ENCODE data around the gene SHROOM2.
"Not testable (repeated sequence)": the region's sequence is repeated elsewhere in the genome, so short reads cannot be mapped to it uniquely, and the experiment has no call there.

SHROOM2 gene

DNA sequence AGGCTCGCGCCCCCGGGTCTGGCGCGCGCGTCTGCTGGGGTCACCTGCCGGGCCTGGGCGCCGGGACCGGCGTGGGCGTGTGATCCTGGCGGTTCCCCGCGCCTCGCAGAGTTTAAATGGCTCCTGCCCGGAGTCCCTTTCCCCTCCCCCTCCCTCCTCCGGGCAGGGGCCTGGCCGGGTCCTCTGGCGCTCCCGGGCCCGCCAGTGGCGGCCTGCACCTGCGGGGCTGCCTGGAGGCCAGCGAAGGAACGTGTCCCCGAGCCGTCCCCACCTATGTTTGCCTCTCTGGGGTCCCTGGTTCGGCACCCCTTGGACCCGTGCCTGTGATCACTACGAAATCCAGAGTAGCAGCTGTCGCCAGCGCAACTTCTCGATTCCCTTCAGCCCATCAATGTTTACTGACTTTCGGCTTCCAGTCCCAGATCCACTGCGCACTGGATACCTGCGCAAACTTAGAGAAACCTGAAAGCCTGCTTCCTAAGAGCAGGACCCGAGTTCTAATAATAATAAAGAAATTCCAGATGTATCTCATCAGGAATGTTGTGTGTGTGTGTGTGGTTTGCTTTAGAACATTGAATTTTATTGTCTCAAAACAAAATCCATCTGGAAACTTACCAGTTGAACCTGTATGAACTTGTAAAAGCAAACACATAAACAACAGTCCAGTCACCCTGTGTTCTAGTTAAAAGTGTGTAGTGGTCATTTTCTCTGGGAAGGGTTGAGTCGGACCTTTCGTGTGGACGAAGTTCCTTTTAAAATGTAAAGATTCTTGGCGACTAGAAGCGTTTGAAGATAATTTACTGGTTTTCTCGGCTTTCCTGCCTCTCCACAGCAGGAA lies 788 bp downstream of the SHROOM2 start:
- DNase-seq = no peak

DNA sequence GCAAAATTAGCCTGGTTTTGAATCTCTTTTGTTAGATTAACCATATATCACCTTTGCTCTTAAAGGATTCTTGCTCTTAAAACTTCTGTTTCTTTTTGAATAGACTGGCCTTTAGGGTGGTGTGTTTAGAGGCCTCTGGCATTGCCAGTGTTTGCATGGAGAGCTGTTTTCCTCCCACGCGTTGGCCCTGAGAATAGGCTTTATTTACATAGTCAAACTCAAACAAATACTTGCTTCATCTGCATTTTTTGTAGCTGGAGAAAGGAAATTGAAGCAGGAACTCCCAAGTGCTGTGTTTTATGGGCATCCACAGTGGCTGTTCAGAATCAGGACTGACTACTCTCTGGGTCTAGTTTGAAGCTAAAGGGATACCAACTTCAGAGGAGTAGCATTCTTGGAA lies 2.7 kb downstream of the SHROOM2 start:
- no peak for DNase-seq

DNA sequence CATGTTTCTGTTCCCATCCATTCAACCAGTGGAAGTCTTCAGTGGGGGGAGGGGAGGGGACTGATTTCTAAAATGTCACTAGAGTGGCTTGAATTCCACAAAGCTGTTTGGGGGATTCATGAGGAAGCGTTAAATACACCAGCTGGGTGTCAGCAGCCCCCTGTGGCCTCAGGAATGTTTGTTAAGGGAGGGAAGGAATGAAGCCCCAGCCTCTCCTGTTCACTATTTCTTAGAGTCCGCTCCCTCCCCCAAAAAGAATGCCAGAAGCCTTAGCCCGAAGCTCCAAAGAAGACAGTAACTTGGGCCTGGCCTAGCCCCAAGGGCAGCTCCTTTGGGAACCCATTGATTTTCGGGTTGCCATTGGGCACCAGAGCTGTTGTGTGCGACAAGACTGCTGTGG lies 3.3 kb downstream of the SHROOM2 start:
- no peak for DNase-seq

DNA sequence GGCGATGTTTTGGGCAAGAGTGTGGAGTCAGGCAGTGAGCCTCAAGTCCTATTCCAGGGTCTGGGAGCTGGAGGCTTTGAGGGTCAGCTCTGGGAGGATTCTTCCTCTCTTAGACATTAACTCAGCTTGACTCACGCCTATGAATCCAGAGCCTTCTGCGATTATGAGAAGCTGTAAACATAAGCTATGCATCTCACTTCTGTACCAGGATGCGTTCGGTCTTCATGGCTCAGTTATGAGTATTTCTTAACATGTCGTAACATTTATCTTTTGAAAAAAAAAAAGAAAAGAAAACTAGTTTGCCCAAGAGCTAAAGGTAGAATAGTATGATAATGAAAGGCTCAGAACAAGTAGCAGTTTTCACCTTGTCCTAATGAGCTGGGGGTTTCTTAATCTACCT lies 4.6 kb downstream of the SHROOM2 start:
- DNase-seq = no peak

DNA sequence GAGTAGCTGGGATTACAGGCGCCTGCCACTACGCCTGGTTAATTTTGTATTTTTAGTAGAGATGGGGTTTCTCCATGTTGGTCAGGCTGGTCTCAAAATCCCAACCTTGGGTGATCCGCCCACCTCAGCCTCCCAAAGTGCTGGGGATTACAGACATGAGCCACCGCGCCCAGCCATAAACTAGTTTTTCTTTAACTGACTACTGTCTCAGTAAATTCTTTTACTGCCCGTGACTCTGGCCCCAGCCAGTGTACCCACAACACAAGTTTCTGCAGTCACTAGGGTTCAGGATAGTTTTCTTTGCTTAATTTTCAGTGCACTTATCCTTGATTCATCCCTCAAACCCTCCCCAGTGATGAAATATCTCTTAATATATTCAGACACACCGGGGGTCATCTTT lies 8.3 kb downstream of the SHROOM2 start:
- no peak for DNase-seq

DNA sequence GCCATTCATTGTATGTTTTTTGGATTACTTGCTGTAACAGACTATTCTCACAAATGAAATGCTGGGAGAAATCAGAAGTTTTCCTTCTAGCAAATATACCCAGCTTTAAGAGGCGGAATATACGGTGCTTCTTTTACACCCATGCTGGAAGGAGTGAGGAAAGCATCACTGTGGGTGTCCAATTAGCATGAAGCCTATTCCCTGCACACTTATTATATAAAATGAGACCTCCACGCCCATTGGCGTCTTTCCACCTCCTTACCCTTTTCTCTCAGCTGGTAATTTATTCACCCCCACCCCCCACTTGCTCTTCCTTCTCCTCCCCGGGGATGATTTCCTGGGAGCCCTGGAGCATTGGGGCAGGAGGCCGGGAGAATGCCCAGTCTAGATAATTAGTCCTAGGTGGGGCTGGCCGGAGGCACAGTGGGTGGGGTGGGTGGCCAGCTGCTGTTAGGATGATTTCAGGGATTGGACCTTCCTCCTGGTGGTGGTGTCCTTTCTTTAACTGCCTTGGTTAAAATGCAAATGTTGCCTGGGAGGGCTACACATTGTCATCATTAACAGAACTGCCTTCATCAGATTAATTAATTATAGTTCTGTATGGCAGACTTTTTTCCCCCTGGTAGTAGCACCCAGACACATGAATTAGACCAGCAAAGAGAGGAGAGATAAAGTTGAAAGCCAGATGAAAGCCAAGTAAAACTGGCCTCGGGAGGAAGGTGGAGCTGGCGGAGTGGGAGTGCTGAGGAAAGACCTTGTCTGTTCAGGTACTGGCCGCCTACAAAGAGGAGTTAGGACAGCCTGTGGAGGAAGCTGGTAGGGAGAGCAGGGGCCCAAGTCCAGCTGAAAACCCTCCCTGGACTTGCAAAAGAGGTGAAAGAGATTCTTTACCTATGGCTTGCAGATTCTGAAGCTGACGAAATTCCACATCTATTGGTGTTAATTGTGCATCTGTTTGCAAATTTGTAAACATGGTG lies 11.4 kb downstream of the SHROOM2 start:
- no peak for DNase-seq

DNA sequence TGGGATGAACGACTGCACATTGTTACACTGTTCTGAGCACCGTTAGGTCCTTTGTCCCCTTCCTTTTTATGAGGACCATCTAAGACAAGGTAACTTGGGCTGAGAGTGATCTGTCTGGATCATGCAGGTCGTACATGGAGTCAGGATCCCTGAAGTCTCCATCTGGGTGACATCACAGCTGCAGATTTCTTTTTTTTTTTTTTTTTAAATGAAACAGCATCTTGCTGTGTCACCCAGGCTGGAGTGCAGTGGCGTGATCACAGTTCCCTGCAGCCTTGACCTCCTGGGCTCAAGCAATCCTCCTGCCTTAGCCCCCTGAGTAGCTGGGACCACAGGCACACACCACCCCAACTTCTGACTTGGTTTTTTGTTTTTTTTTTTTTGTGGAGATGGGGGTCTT lies 16.5 kb downstream of the SHROOM2 start:
- no peak for DNase-seq

DNA sequence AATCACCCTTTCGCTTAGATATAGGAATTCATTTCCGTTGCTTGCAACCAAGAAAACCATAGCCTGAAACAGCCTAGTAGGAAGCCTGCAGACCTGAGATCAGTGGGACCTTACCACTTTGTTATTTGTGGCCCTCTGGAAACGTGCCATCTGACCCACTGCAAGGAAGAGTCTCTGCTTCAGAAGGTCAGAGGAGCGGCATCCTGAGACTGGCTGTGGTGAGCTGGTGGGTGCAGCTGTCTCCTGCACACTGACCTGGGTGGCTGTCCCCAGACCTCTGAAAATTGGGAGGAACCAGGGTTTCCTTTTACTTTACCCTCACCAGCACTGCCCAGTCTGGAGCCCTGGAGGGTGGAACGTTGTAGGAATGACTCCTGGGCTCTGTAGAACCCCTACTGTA lies 18.2 kb downstream of the SHROOM2 start:
- DNase-seq = no peak

DNA sequence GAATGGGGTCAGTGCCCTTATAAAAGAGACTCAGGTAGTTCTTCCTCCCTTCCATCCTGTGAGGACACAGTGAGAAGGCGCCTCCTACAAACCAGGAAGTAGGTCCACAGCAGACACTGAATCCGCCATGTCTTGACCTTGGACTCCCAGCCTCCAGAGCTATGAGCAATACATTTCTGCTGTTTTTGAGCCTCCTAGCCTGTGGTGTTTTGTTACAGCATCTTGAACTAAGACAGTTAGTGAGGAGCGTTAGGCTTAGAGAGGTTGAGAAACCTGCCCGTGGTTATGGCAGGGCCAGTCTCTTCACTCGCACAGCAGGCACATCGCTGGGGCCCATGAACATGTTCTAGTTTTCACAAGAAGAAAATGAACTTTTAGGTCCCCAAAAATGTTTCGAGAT lies 19.7 kb downstream of the SHROOM2 start:
- DNase-seq = no peak

DNA sequence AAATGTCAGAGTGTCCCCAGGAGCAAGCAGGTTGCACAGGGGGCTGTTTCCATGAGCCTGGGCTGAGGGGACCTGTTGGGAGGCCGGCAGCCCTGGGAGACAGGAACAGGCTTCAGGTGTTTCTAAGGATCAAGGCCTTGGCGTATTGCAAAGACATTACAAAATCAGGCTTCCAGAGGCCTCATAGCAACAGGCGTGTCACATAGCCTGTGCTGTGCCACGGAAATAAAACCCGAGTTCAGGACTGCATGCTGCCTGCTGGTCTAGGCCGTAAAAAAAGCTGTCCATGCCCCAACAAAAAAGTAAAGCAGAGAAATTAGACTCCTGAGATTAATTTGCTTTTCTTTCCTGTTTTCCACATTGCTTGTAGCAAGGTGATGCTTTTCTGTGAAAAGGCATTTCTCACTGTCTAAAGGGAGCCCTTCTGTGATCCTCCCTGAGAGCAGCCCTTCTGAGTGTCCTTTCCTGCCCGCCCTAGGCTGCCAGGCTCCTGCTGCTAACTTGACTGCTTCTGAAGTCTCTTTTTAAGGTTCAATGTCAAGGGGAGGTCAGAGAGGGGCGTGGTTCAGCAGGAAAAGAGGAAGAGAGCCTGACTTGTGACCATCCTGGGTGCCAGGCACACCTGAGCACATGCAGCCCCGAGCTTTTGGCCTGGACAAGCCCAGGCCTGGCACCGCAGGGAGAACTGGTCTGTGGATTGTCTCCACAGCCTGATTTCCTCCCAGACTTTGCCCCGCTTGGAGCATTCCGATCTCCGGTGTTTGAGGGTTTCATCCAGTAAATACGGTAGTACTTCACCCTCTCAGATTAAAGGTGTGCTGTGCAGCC lies 21.3 kb downstream of the SHROOM2 start:
- DNase-seq = no peak

DNA sequence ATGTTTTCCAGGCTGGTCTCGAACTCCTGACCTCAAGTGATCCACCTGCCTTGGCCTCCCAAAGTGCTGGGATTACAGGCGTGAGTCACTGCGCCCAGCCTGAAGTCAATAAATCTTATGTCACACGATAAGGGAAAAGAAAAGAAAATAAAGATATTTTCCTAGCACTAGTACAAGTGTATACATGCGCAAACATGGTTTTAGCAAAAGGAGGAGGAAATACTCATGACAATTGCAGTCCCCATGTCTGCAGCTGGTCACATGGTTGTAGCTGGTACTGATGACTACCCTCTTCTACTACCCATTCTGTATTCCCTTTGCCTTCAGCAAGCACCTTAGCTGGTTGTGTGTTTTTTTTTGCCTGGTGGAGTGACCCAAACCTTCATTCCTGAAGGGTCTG lies 23.6 kb downstream of the SHROOM2 start:
- DNase-seq = not testable (repeated sequence)

DNA sequence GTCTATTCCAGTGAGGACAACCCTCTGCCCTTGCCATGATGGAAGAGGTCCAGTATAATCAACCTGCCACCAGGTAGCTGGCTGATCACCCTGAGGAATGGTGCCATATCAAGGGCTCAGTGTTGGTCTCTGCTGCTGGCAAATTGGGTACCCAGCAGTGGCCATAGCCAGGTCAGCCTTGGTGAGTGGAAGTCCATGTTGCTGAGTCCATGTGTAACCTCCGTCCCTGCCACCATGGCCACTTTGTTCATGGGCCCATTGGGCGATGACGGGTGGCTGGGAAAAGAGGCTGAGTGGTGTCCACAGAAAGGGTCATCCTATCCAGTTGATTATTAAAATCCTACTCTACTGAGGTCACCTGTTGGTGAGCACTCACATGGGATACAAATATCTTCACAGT lies 24.9 kb downstream of the SHROOM2 start:
- DNase-seq = not testable (repeated sequence)

DNA sequence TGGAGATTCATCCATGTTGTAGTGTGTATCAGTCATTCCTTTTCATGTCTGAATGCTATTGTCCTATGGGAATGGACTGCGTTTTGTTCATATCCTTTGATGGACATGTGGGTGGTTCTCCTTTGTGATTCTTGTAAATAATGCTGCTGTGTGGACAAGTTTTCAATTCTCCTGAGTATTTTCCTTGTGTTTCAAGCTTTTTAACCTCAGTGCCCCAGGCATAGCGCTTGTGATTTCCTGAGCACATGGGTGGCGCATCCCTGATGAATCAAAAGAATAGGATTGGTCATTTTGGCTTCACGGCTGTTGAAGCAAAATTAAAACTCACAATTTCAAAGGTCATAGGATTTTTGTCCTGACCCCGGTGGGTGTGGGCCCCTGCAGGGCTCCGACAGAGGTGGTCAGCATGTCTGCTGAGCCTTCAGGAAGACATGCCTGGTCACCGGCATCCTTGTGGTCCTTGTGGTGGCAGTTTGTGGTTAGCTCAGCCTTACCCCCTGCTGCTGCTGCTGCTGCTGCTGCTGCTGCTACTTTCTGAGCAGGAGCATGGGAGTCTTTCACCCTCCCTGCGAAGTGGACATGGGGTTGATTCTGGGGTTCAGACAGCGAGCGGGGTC lies 30.0 kb downstream of the SHROOM2 start:
- DNase-seq = no peak

DNA sequence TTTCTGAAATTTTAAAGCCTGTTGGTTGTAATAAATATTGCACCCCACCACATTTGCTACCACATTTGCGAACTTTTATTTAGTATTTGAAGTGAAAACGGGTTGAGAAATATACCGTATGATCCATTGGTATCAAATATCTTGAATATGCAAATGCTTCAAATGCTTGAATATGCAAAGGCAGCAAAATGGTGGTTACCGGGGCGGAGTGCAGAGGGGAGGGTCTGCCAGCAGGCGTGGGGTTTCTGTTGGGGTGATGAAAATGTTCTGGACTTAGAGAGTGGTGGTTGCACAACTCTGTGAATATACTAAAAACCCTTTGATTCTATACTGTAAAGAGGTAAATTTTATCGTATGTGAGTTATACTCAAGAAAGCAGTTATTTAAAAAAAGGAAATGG lies 35.3 kb downstream of the SHROOM2 start:
- DNase-seq = no peak

DNA sequence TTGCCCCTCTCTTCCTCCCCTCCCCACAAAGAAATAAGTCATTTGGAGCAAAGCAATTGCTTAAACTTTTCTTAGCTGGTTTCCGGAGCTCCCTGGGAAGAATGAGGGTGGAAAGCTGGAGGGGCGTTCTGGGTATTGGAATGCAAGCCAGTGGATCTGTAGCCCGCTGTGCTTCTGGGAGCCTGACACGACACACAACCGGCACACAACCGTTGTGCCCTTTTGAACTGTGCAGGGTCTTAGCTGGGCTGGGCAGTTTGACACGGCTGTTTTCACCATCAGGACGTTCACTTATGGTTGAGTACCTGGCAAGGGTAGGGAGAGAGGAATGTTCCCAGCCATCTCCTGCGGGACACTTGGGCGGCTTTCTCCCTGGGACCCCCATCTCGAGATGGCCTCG lies 38.3 kb downstream of the SHROOM2 start:
- DNase-seq = no peak

DNA sequence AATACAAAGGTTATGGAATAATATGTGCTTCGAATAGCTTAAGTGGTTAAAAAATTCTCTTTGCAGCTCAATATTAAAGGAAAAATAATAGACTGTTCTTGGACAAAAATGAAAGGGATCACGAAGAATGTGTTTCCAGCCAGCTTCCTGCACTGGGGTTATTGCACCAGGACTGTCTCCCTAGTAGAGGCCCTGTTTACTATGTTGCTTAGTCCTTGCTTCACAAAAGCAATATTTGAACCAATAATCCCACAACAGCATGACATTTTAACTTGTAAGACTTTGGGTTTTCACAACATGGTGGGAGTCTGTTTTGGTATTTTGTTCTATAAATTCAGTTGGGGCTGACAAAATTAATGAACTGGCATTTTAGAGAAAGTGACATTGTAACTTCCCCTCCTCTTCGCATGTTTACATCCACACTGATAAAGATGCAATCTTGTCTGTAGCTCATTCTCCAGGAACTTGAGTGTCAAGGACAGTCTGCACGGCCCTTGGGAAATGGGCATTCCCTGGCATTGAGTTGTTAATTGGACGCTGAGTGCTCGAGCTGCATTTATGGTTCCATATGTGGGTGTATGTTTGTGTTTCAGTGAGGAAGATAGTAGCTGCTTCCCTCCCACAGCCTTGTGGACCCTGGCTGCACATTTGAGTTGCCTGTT lies 39.0 kb downstream of the SHROOM2 start:
- DNase-seq = no peak

DNA sequence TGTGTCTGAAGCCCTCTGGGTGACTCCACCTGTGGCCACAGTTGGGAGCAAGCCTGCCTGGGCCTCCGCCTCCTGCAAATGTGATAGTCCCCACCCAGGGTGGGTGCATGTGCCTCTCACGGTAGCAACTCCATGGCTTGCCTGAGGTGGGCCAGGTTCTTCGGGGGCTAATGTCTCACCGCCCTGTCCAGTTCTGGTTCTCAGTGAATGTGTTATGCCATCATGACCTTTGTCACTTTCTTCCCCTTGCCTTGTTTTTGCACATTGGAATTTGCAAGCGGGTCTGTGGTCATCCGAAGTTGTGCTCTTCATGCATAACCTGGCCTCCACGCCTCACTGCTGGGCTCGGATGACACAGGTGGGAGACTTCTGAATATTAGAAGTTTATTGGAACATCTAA lies 39.7 kb downstream of the SHROOM2 start:
- DNase-seq = no peak

DNA sequence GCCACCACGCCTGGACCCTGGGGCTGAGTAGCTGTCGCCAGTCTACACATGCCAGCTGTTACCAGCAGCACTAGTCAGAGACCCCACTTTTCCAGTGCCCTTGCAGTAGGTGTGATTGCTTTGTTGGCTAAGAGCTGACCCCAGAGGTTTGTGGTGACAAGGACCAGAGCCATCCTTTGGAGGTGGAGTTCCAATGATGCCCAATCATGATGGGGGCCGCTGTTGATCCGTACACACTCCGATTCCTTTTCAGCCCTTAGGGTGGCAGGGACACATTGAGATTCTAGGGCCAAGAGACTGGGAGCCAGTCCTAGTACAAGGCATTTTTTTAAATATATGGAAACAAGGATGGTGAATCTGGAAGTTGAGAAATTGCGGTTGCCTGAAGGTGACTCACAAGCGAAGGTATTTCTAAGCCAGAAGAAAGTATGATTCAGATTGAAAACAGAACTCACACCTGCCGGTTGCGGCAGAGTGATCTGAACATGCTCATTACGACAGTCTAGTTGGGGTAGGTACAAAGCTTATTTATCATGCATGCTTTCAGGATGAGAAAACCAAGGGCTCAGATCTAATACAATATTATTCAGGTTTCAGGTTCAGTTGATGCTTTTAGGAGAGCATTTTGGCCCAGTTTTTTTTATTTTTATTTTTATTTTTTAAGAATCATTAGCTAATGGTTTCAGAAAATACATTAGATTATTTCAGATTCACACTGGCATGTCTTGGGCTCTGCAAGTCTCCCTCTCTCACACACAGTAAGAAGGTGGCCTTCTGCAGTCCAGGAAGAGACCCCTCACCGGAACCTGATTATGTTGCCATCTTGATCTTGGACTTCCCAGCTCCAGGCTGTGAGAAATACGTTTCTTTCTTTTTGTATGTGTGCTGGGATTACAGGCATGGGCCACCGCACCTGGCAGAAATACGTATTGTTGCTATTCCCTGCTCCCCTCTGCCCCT lies 43.4 kb downstream of the SHROOM2 start:
- peak; percentile 84 for DNase-seq

DNA sequence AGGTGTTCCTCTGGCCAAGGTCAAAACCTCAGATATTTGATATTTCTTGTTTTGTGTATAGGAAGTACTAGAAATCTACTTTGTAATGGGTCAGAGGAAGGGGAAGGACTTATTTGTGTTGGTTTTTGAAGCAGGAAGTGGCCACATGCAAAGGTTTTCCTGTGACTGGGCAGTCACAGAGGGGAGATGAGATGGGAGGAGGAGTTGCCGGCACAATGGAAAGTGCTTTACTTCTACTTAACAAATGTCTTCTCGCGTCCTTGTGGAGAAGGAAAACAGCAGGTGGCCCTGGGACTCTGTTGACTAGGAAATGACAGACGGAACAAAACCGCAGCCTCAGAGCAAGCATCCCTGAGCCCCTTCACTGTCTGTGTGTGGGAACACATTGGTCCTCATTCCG lies 46.6 kb downstream of the SHROOM2 start:
- DNase-seq = no peak

DNA sequence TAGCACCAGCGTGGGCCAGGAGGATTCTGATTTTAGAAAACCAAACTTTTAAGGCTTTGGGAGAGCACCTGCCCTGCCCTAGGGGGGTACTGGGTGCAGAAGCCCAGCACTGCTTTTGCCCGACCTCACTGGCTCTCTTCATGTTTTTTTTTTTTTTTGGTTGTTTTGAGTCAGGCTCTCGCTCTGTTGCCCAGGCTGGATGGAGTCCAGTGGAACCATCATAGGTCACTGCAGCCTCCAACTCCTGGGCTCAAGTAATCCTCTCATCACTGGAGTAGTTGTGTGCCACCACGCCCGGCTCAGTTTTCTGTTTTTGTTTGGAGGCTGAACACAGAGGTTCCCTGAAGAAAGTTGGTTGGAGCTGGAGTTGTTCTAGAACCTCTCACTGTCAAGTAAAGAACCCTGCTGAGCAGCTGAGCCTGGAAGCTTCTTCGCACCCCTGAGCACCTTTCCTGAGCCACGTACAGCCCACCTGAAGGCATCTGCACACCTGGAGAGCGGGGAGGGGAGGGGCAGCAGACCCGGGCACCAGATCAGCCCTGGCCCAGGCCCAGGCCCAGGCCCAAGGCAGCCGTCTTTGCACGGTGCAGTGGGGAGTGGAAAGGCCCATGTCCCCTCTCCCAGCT lies 49.5 kb downstream of the SHROOM2 start:
- no peak for DNase-seq

All from activated CD4-positive, alpha-beta T cell treated with anti-CD3 and anti-CD28 coated beads, Interleukin-2, amount 50 U/mL, for 16 hours (primary cell).